ENCODE data around the gene COL17A1. TPM values are rescaled to one million over a fixed set of nuclear protein-coding genes. Genes with fewer than 3 reads are reported as not detected.

COL17A1 gene
- total and polyA plus RNA-seq, 2 experiments from 2014 or later, result 1.1 to 1.3 TPM

GRCh38 chr10:104022026-104022425 lies 63.7 kb downstream of the COL17A1 start:
- H3K36me3 ChIP-seq (ENCODE audit: insufficient read depth), result no peaks in the 10 kb centered on the region
- peaks cover 4% of the 10 kb centered on the region; the same call in 2 of the 3 replicates for H3K4me1 Mint-ChIP-seq
- no peak for DNase-seq (ENCODE audit: low spot score)

More at GRCh38 chr10:104022026-104022425, 63.7 kb downstream of the COL17A1 start:
- Histone ChIP-seq H2AFZ (no peak overlapping the region), H4K20me1 (replicated peaks; ENCODE audit: insufficient read depth) (no peaks in the 10 kb centered on the region), H3K4me1 (ENCODE audit: insufficient read depth) (0 out of 2 replicates have a peak, but pooled peaks cover 3% of the 10 kb centered on the region), H3K79me2 (replicated peaks; ENCODE audit: insufficient read depth) (no peaks in the 10 kb centered on the region), H3K4me2 (no peak overlapping the region), H3K27me3 (ENCODE audit: insufficient read depth) (no peaks in the 10 kb centered on the region), H3K4me3 (no peak overlapping the region), H3K27ac (ENCODE audit: low read depth) (no peak overlapping the region), H3K9me2 (ENCODE audit: insufficient read depth) (no peaks in the 10 kb centered on the region), H3F3A (replicated peaks; ENCODE audit: low read depth) (no peaks in the 10 kb centered on the region)
- H3K27ac Mint-ChIP-seq, result no peak overlapping the region
- no peak for ATAC-seq
- no peaks in the 10 kb centered on the region for H3K9me3 Mint-ChIP-seq
- no peak overlapping the region for H3K4me3 Mint-ChIP-seq
- peaks cover 7% of the 10 kb centered on the region; the same call in 1 of the 3 replicates for H3K36me3 Mint-ChIP-seq (ENCODE audit: low read depth)
- H3K27me3 Mint-ChIP-seq (ENCODE audit: insufficient read depth, low read depth, poor library complexity), result no peaks in the 10 kb centered on the region
- TF ChIP-seq, protein P1, sequence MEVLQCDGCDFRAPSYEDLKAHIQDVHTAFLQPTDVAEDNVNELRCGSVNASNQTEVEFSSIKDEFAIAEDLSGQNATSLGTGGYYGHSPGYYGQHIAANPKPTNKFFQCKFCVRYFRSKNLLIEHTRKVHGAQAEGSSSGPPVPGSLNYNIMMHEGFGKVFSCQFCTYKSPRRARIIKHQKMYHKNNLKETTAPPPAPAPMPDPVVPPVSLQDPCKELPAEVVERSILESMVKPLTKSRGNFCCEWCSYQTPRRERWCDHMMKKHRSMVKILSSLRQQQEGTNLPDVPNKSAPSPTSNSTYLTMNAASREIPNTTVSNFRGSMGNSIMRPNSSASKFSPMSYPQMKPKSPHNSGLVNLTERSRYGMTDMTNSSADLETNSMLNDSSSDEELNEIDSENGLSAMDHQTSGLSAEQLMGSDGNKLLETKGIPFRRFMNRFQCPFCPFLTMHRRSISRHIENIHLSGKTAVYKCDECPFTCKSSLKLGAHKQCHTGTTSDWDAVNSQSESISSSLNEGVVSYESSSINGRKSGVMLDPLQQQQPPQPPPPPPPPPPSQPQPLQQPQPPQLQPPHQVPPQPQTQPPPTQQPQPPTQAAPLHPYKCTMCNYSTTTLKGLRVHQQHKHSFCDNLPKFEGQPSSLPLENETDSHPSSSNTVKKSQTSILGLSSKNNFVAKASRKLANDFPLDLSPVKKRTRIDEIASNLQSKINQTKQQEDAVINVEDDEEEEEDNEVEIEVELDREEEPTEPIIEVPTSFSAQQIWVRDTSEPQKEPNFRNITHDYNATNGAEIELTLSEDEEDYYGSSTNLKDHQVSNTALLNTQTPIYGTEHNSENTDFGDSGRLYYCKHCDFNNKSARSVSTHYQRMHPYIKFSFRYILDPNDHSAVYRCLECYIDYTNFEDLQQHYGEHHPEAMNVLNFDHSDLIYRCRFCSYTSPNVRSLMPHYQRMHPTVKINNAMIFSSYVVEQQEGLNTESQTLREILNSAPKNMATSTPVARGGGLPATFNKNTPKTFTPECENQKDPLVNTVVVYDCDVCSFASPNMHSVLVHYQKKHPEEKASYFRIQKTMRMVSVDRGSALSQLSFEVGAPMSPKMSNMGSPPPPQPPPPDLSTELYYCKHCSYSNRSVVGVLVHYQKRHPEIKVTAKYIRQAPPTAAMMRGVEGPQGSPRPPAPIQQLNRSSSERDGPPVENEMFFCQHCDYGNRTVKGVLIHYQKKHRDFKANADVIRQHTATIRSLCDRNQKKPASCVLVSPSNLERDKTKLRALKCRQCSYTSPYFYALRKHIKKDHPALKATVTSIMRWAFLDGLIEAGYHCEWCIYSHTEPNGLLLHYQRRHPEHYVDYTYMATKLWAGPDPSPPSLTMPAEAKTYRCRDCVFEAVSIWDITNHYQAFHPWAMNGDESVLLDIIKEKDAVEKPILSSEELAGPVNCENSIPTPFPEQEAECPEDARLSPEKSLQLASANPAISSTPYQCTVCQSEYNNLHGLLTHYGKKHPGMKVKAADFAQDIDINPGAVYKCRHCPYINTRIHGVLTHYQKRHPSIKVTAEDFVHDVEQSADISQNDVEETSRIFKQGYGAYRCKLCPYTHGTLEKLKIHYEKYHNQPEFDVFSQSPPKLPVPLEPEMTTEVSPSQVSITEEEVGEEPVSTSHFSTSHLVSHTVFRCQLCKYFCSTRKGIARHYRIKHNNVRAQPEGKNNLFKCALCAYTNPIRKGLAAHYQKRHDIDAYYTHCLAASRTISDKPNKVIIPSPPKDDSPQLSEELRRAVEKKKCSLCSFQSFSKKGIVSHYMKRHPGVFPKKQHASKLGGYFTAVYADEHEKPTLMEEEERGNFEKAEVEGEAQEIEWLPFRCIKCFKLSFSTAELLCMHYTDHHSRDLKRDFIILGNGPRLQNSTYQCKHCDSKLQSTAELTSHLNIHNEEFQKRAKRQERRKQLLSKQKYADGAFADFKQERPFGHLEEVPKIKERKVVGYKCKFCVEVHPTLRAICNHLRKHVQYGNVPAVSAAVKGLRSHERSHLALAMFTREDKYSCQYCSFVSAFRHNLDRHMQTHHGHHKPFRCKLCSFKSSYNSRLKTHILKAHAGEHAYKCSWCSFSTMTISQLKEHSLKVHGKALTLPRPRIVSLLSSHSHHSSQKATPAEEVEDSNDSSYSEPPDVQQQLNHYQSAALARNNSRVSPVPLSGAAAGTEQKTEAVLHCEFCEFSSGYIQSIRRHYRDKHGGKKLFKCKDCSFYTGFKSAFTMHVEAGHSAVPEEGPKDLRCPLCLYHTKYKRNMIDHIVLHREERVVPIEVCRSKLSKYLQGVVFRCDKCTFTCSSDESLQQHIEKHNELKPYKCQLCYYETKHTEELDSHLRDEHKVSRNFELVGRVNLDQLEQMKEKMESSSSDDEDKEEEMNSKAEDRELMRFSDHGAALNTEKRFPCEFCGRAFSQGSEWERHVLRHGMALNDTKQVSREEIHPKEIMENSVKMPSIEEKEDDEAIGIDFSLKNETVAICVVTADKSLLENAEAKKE (CRISPR knock-in tag; IDR thresholded peaks at IDR 0.05), result no peak
- no peak for TF ChIP-seq EZH2 (IDR thresholded peaks at IDR 0.05; ENCODE audit: low read depth, unreplicated experiment)
